Panc1 (cell line): Measurements from ENCODE around the gene ZIM2.

ENCODE experiments used
- CTCF ChIP-seq: fragments of 450-650 bp; IDR thresholded peaks from 2 replicates; pipeline ENCODE4 v1.5.1; 2017; ENCODE audit warnings: mild to moderate bottlenecking
- POLR2AphosphoS5 ChIP-seq: IDR thresholded peaks from 2 replicates; pipeline ENCODE4 v1.6.1; 2012; ENCODE audit warnings: mild to moderate bottlenecking, low read depth, low read length, moderate library complexity
- REST ChIP-seq, 2 experiments: IDR thresholded peaks; 2 replicates each; pipeline ENCODE4 v1.6.1; 2011 to 2012; ENCODE audit warnings: low read depth in 2 of 2, control low read depth in 1 of 2, low read length in 1 of 2, mild to moderate bottlenecking in 1 of 2, moderate library complexity in 1 of 2; ENCODE audit not compliant: insufficient read depth in 1 of 2
- SIN3A ChIP-seq: IDR thresholded peaks from 2 replicates; pipeline ENCODE4 v1.6.1; 2012; ENCODE audit warnings: low read depth, mild to moderate bottlenecking, low read length, moderate library complexity, borderline replicate concordance; ENCODE audit not compliant: insufficient read depth

- TF ChIP-seq CTCF (no peak), POLR2AphosphoS5 (no peak), REST (IDR thresholded peaks at IDR 0.05; ENCODE audit: insufficient read depth in 1 of 2, low read depth in 2 of 2, low read length in 1 of 2) (no peak), SIN3A (no peak)
Observed at GRCh38 chr19:56746367-56746766, 94.2 kb downstream of the ZIM2 start.
